ENCODE data around the gene IQGAP2. TPM values are rescaled to one million over a fixed set of nuclear protein-coding genes. Genes with fewer than 3 reads are reported as not detected.

Gene IQGAP2
- total RNA-seq, 1 experiment from 2014 or later, result not detected

DNA sequence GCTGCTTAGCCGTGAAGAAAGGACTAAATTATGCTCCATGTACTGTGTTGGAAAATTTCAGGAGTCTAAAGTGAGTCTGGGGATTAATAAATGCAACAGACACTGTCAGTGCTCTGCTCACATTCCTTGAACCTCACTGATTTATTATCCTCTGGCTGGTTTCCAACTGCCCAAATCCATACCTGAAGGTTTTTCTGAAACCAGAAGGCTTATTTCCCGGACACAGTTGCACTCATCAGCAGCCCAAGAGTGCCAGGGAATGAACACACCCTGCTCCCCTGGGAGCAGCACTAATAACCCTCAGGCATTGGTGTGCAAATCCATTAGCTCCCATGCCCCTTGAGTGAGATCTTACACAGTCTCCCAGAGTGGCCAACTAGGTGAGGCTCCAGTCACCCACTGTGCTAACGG lies 351.6 kb downstream of the IQGAP2 start:
- DNase-seq (no peak), ATAC-seq (no peak)
- intact Hi-C loops (cut with micrococcal nuclease), result no loop called here
- no peaks in the 10 kb centered on the region for H3K9me2 ChIP-seq (replicated peaks; ENCODE audit: low read length)
- no peak overlapping the region for H3K27ac ChIP-seq (ENCODE audit: low read length)
- H3K9me3 ChIP-seq (ENCODE audit: low read length), result no peaks in the 10 kb centered on the region
- no peaks in the 10 kb centered on the region for H3K36me3 ChIP-seq (ENCODE audit: low read depth, low read length)
- no peaks in the 10 kb centered on the region for H3F3A ChIP-seq (ENCODE audit: low read length, unreplicated experiment)
- ChIA-PET CTCF (no interaction called here), POLR2A (ENCODE audit: unreplicated experiment) (no interaction called here)
- no peak overlapping the region for H3K9ac ChIP-seq (ENCODE audit: low read length)
- no peaks in the 10 kb centered on the region for H3K4me1 ChIP-seq (ENCODE audit: insufficient read depth, low read length)
- no peak overlapping the region for H2AFZ ChIP-seq (ENCODE audit: low read length)
- no peak overlapping the region for H3K4me2 ChIP-seq (ENCODE audit: low read length)
- no peaks in the 10 kb centered on the region for H3K27me3 ChIP-seq (ENCODE audit: low read length)
- no peak for TF ChIP-seq EZH2 (IDR thresholded peaks at IDR 0.05; ENCODE audit: low read length, unreplicated experiment)
- no peak for TF ChIP-seq EZH2phosphoT487 (IDR thresholded peaks at IDR 0.05; ENCODE audit: borderline replicate concordance, low read length)
- TF ChIP-seq, protein P1, sequence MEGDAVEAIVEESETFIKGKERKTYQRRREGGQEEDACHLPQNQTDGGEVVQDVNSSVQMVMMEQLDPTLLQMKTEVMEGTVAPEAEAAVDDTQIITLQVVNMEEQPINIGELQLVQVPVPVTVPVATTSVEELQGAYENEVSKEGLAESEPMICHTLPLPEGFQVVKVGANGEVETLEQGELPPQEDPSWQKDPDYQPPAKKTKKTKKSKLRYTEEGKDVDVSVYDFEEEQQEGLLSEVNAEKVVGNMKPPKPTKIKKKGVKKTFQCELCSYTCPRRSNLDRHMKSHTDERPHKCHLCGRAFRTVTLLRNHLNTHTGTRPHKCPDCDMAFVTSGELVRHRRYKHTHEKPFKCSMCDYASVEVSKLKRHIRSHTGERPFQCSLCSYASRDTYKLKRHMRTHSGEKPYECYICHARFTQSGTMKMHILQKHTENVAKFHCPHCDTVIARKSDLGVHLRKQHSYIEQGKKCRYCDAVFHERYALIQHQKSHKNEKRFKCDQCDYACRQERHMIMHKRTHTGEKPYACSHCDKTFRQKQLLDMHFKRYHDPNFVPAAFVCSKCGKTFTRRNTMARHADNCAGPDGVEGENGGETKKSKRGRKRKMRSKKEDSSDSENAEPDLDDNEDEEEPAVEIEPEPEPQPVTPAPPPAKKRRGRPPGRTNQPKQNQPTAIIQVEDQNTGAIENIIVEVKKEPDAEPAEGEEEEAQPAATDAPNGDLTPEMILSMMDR (conservative IDR thresholded peaks at IDR 0.05; ENCODE audit: low read depth, low read length), result no peak
- no peaks in the 10 kb centered on the region for H4K20me1 ChIP-seq (ENCODE audit: low read length)
- no peak overlapping the region for H3K4me3 ChIP-seq (ENCODE audit: low read length)
- BruUV-seq (replicated peaks), result no TSS peak
- H3K79me2 ChIP-seq (ENCODE audit: low read length), result no peaks in the 10 kb centered on the region

DNA sequence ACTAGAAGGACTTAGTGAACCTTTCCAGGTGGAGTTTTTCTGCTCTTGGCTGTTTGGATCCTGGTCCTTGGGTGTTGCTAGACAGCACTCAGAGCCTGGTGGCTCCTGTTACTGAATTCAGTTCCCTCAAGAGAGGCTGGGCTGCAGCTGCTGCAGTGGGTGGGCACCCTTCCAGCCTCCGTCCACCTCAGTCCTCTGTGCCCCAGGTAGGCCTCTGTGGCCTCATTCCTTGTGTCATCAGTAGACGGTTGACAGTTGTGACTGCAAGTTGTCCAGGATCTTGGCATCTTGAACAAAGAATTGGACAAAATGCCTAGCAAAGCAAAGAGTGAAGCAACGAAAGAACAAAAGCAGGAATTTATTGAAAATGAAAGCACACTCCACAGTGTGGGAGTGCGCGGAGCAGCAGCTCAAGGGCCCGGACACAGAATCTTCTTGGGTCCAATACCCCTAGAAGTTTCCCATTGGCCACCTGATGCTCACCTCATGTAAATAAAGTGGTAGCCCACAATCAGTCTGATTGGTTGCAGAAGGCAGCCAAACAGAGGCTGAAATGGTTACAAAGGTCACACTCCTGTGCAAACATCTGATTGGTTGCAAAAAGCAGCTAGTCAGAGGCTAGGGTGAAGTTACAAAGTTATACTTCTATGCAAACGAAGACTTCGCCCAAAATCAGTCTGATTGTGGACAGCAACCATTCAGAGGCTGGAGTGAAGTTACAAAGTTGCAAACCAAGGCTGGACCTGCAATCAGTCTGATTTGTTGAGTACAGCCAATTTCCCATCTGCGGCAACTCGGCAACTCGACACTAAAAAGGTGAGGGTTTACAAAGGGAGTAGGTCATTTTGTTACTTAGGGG lies 352.9 kb downstream of the IQGAP2 start:
- BruUV-seq (replicated peaks), result no TSS peak
- POLR2A ChIA-PET (ENCODE audit: unreplicated experiment), result no interaction called here
- H3K9ac ChIP-seq (ENCODE audit: low read length), result no peak overlapping the region

More for the DNA sequence above, 352.9 kb downstream of the IQGAP2 start:
- no peak for DNase-seq
- CTCF ChIA-PET, result no interaction called here
- Histone ChIP-seq H2AFZ (ENCODE audit: low read length) (no peak overlapping the region), H3F3A (ENCODE audit: low read length, unreplicated experiment) (no peaks in the 10 kb centered on the region), H4K20me1 (ENCODE audit: low read length) (no peaks in the 10 kb centered on the region), H3K27me3 (ENCODE audit: low read length) (no peaks in the 10 kb centered on the region), H3K4me3 (ENCODE audit: low read length) (no peak overlapping the region), H3K36me3 (ENCODE audit: low read depth, low read length) (no peaks in the 10 kb centered on the region), H3K27ac (ENCODE audit: low read length) (no peak overlapping the region), H3K9me2 (replicated peaks; ENCODE audit: low read length) (no peaks in the 10 kb centered on the region), H3K4me2 (ENCODE audit: low read length) (no peak overlapping the region), H3K79me2 (ENCODE audit: low read length) (no peaks in the 10 kb centered on the region), H3K4me1 (ENCODE audit: insufficient read depth, low read length) (no peaks in the 10 kb centered on the region), H3K9me3 (ENCODE audit: low read length) (no peaks in the 10 kb centered on the region)
- ATAC-seq, result no peak
- intact Hi-C loops (cut with micrococcal nuclease), result no loop called here
- TF ChIP-seq EZH2phosphoT487 (IDR thresholded peaks at IDR 0.05; ENCODE audit: borderline replicate concordance, low read length) (no peak), EZH2 (IDR thresholded peaks at IDR 0.05; ENCODE audit: low read length, unreplicated experiment) (no peak)
- TF ChIP-seq, protein P1 (conservative IDR thresholded peaks at IDR 0.05; ENCODE audit: low read depth, low read length), result no peak

Measured in PC-3 (cell line).